GM12874 (cell line): ENCODE results near the gene PARG.

Experiments used
- CTCF ChIP-seq: IDR thresholded peaks from 2 replicates; pipeline ENCODE4 v1.5.1; 2011; ENCODE audit warnings: low read depth, mild to moderate bottlenecking, control low read depth, low read length, moderate library complexity; ENCODE audit not compliant: insufficient read depth

Gene PARG

GRCh38 chr10:49834976-49835375 lies 106.9 kb downstream of the PARG start:
- no peak for TF ChIP-seq CTCF

- no peak for TF ChIP-seq CTCF
Measured at GRCh38 chr10:49834201-49834600, 107.6 kb downstream of the PARG start.

- TF ChIP-seq CTCF: no peak
Measured at GRCh38 chr10:49833168-49833567, 108.7 kb downstream of the PARG start.

- TF ChIP-seq CTCF: no peak
Measured at GRCh38 chr10:49831352-49832035, 110.3 kb downstream of the PARG start.

- TF ChIP-seq CTCF: no peak
Measured at GRCh38 chr10:49830846-49831245, 111.0 kb downstream of the PARG start.

- no peak for TF ChIP-seq CTCF
Measured at GRCh38 chr10:49830016-49830415, 111.8 kb downstream of the PARG start.

GRCh38 chr10:49827297-49827696 lies 114.5 kb downstream of the PARG start:
- TF ChIP-seq CTCF: no peak
